ENCODE measurements around the gene CERK. TPM values are rescaled to one million over a fixed set of nuclear protein-coding genes. Genes with fewer than 3 reads are reported as not detected.

The CERK gene
- total and polyA plus RNA-seq, 2 of the 13 experiments (the other 11 are each of a cell fraction or from before 2014, with no cell fraction given), result 40.3 to 41.9 TPM

DNA sequence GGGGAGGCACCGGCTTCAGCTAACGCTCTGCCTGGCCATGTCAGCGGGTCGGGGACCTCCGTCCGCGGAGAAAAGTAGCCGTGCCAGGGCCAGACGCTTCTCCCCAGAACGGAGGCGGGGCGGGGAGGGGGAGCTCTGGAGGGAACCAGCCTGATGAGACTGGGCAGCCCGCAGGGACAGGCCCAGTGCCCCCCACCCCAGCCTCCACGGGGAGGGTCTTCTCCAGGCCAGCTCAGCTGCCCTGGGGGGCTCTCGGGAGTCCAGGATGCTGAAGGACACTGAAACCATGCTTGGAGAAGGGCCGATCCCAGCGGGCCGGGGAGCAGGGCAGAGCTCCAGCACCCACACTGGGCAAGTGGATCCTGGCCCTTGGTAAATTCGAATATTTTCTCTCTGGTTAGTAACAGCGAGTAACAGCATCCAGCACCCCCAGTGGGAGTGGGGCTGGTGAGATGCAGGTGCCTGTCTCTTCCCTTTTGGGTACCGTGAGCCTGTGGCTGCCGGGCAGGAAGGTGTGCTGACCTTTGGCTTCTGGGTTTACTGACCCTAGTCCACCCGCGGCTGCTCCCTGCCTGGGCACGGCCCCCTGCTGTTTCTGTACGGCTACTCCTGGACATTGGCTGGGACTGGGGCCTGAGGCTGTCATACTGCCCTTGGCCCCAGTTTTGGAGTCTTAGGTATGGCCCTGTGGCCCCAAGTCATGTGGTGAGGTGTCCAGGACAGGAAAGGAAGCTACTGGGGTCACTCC, 82.0 kb downstream of the CERK start (continued):
- no peak for TF ChIP-seq SOX13 (IDR thresholded peaks at IDR 0.05)
- TF ChIP-seq SOX13 (CRISPR knock-in tag; conservative IDR thresholded peaks at IDR 0.05 in 1 of 2, IDR thresholded peaks at IDR 0.05 in 1 of 2), result no peak
- TF ChIP-seq MAFF (IDR thresholded peaks at IDR 0.05; ENCODE audit: low read depth, low read length), result no peak
- no peak for TF ChIP-seq NFYC (CRISPR knock-in tag; IDR thresholded peaks at IDR 0.05)
- no peak for TF ChIP-seq ASH2L (IDR thresholded peaks at IDR 0.05; ENCODE audit: insufficient read length, low read depth, low read length)
- TF ChIP-seq NR2F2 (IDR thresholded peaks at IDR 0.05; ENCODE audit: borderline replicate concordance, low read depth), result peak; percentile 48; the same call in 1 of the 2 replicates
- peak; percentile 60 for TF ChIP-seq STAG1 (CRISPR knock-in tag; IDR thresholded peaks at IDR 0.05)
- no peak for TF ChIP-seq HNRNPK (IDR thresholded peaks at IDR 0.05; ENCODE audit: low read depth, low read length, poor library complexity, severe bottlenecking)
- TF ChIP-seq HNF4A (CRISPR knock-in tag; IDR thresholded peaks at IDR 0.05), result peak; percentile 77
- no peak for TF ChIP-seq MIER2 (CRISPR knock-in tag; IDR thresholded peaks at IDR 0.05)
- no peak for TF ChIP-seq ZNF543 (CRISPR knock-in tag; IDR thresholded peaks at IDR 0.05)
- TF ChIP-seq SPEN (CRISPR knock-in tag; IDR thresholded peaks at IDR 0.05; ENCODE audit: low read depth), result no peak
- TF ChIP-seq CC2D1A (CRISPR knock-in tag; IDR thresholded peaks at IDR 0.05), result no peak
- TF ChIP-seq HIVEP1 (CRISPR knock-in tag; IDR thresholded peaks at IDR 0.05), result no peak; the same call in 1 of the 2 replicates
- no peak for TF ChIP-seq RBM39 (IDR thresholded peaks at IDR 0.05; ENCODE audit: low read depth, low read length, poor library complexity, severe bottlenecking)
- 0 out of 2 replicates have a peak, but pooled peaks have one; percentile 22 for TF ChIP-seq ZNF574 (CRISPR knock-in tag; IDR thresholded peaks at IDR 0.05)
- no peak for TF ChIP-seq ATF7 (IDR thresholded peaks at IDR 0.05)
- no peak for TF ChIP-seq ATF7 (CRISPR knock-in tag; IDR thresholded peaks at IDR 0.05)
- TF ChIP-seq GABPA (IDR thresholded peaks at IDR 0.05; ENCODE audit: low read depth, low read length), result no peak
- no peak for TF ChIP-seq GABPA (CRISPR knock-in tag; IDR thresholded peaks at IDR 0.05; ENCODE audit: low read depth)
- 0 out of 2 replicates have a peak, but pooled peaks have one; percentile 16 for TF ChIP-seq TBX2 (CRISPR knock-in tag; IDR thresholded peaks at IDR 0.05; ENCODE audit: borderline replicate concordance)
- TF ChIP-seq HOXA7 (CRISPR knock-in tag; IDR thresholded peaks at IDR 0.05), result no peak
- 0 out of 2 replicates have a peak, but pooled peaks have one; percentile 35 for TF ChIP-seq HIC2 (CRISPR knock-in tag; IDR thresholded peaks at IDR 0.05; ENCODE audit: low read depth)
- no peak for TF ChIP-seq ZNF44 (CRISPR knock-in tag; IDR thresholded peaks at IDR 0.05)
- no peak for TF ChIP-seq KAT2B (IDR thresholded peaks at IDR 0.05; ENCODE audit: borderline replicate concordance, low read depth, low read length)
- TF ChIP-seq ZNF878 (CRISPR knock-in tag; IDR thresholded peaks at IDR 0.05), result no peak
- peak; percentile 48 for TF ChIP-seq RXRA (CRISPR knock-in tag; IDR thresholded peaks at IDR 0.05)

All from HepG2 (cell line).